Adipocyte (in vitro differentiated cells): ENCODE measurements around the gene UNC79.

ENCODE experiments used
- DNase-seq: peaks from one replicate; pipeline ENCODE4 v3.0.0-alpha.2; 2015; ENCODE audit warnings: low read depth
- H3K27me3 ChIP-seq: replicated peaks from 2 replicates; pipeline ENCODE4 v1.7.0; 2013; ENCODE audit warnings: mild to moderate bottlenecking, low read length, moderate library complexity; ENCODE audit not compliant: control insufficient read depth, insufficient read depth
- H3K36me3 ChIP-seq: 2 replicates; pipeline ENCODE4 v1.7.0; 2013; ENCODE audit warnings: low read length, mild to moderate bottlenecking, moderate library complexity; ENCODE audit not compliant: control insufficient read depth, insufficient read depth, severe bottlenecking
- H3K4me1 ChIP-seq: 2 replicates; pipeline ENCODE4 v1.7.0; 2013; ENCODE audit warnings: mild to moderate bottlenecking, low read length, moderate library complexity; ENCODE audit not compliant: control insufficient read depth, insufficient read depth
- H3K4me3 ChIP-seq: 2 replicates; pipeline ENCODE4 v1.7.0; 2013; ENCODE audit warnings: mild to moderate bottlenecking, low read length, moderate library complexity
- H3K9ac ChIP-seq: 2 replicates; pipeline ENCODE4 v1.7.0; 2013; ENCODE audit warnings: mild to moderate bottlenecking, low read length, moderate library complexity
- H3K9me3 ChIP-seq: 2 replicates; pipeline ENCODE4 v1.7.0; 2013; ENCODE audit warnings: mild to moderate bottlenecking, low read length, moderate library complexity; ENCODE audit not compliant: control insufficient read depth

UNC79 gene

DNA sequence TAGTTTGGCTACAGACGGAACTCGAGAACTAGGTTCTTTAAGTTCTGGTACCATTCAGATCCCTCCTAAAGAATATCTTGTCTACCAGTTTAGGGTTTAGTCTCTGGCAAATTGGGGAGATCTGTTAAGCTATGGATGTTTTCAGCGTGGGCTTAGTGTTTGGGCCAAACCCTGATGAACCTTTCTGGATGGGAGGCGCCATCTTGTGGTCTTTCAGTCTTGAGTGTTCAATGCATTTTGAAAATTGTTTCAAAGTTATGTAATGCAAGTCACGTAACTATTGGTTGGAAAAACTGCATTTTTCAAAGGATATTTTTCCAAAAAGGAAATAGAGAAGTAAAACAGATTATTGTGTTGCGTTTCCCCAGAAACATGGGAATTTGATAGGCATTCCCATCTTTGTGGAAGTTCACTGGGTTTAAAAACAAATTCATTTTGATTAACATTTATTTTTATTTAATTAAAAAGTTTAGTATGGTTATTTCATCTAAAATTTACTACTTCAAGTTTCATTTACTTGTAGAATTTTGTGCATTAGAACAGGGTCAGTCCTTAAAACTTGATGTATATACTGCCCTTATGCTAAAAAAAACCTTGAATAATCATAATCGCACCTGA is 188.5 kb downstream of the UNC79 start:
- no peaks in the 10 kb centered on the region for H3K9me3 ChIP-seq
- H3K36me3 ChIP-seq, result no peaks in the 10 kb centered on the region
- H3K9ac ChIP-seq, result no peak overlapping the region
- H3K4me1 ChIP-seq, result no peaks in the 10 kb centered on the region
- peak; percentile 58 for DNase-seq
- peaks cover 22% of the 10 kb centered on the region for H3K27me3 ChIP-seq
- no peak overlapping the region for H3K4me3 ChIP-seq

DNA sequence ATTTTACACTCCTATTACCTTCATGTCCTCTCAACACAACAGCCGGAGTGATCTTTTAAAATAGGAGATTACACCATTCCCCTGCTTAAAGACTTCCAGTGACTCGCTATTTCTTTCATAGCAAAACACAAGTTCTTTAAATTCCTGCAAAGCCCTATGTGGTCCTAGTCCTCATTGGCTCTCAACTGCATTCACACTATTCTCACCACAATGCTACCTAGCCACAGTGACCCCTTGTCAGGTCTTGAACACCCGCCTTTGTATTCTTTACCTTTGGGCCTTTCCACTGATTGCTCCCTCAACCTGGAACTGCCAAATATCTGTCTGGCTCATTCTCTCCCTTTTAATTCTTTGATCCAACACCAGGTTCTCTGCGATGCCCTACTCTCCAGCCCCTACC is 197.3 kb downstream of the UNC79 start:
- Histone ChIP-seq H3K9me3 (no peaks in the 10 kb centered on the region), H3K4me1 (no peaks in the 10 kb centered on the region), H3K27me3 (peaks cover 9% of the 10 kb centered on the region), H3K9ac (no peak overlapping the region), H3K4me3 (no peak overlapping the region), H3K36me3 (no peaks in the 10 kb centered on the region)
- no peak for DNase-seq

DNA sequence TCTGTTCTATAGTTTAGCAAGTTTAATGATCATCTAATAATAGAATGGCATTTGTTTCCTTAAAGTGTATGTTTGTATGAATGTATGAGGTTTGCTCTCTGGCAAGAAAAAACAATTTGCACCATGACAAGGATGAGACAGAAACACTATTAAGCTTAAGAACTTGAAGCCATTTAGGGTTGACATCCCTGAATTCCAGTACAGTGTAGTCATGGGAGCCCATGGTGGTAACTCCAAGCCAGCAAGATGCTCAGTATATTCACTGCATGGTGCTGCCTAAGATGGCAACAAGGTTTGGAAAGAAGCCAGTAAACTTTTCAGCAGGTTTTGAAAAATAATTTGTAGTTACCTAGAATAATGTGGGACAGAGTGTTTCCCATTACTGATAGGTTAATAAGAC is 198.9 kb downstream of the UNC79 start:
- no peak for DNase-seq
- Histone ChIP-seq H3K4me1 (no peaks in the 10 kb centered on the region), H3K9me3 (no peaks in the 10 kb centered on the region), H3K9ac (no peak overlapping the region), H3K27me3 (peaks cover 5% of the 10 kb centered on the region), H3K36me3 (no peaks in the 10 kb centered on the region), H3K4me3 (no peak overlapping the region)

DNA sequence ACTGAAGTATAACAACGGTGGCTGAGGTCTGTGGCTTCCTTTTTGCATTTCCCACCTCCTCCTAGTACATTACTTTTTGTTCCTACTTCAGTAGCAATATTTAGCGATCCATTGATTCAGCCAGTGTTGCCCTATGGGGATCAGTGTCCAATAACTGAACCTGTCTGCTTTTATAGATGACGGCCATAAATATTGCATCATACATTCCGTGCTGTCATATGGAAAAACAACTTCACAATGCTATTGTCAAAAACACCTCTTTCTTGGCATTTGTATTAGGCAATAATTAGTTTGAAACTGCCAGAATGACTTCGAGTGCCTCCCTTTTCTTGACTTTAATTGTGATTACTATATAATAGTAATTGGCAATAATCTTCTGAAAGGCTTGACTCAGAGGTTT is 208.1 kb downstream of the UNC79 start:
- no peak overlapping the region for H3K4me3 ChIP-seq
- H3K9ac ChIP-seq, result no peak overlapping the region
- no peaks in the 10 kb centered on the region for H3K9me3 ChIP-seq
- peaks cover 7% of the 10 kb centered on the region for H3K27me3 ChIP-seq
- H3K36me3 ChIP-seq, result no peaks in the 10 kb centered on the region
- no peak for DNase-seq
- no peaks in the 10 kb centered on the region for H3K4me1 ChIP-seq

DNA sequence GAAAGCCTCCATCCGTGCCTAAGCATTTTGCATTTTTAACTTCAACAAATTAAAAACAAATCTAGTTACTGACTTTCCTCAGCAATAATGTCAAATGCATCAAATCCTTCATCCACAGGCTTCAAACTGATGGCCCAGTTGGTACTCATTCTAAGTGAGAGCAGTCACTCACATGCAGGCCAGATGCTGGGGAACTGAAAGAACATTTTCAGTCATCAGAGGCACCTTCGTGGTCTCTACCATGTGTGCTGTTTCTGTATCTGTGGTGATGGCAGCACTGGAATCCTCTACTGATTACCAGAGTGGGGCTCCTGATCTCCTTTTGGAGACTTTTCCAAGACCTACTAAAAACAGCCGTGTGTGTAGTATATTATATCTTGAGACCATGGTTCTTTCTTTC is 212.4 kb downstream of the UNC79 start:
- H3K36me3 ChIP-seq, result no peaks in the 10 kb centered on the region
- peaks cover 22% of the 10 kb centered on the region for H3K27me3 ChIP-seq
- no peak overlapping the region for H3K4me3 ChIP-seq
- no peak overlapping the region for H3K9ac ChIP-seq
- no peaks in the 10 kb centered on the region for H3K4me1 ChIP-seq
- no peaks in the 10 kb centered on the region for H3K9me3 ChIP-seq
- DNase-seq, result no peak

DNA sequence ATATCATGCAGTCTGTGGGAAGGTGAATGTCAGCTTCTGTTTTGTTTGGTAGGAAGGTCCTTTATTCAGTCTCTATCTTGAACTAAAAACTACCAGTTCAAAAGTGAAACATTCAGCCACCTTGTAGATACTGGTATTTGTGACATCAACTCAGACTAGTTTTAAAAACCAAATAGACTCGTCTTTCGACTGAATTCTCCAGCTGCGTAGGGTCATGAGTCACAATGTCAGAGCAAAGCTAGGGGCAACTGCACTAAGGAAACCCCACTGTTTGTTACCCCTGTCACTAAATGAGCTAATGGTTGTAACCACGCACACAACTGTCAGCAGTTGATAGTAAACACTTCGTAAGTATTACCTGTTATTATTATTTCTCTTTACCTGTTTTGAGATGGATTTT is 212.9 kb downstream of the UNC79 start:
- H3K36me3 ChIP-seq, result no peaks in the 10 kb centered on the region
- H3K4me1 ChIP-seq, result no peaks in the 10 kb centered on the region
- peaks cover 22% of the 10 kb centered on the region for H3K27me3 ChIP-seq
- no peak overlapping the region for H3K4me3 ChIP-seq
- no peaks in the 10 kb centered on the region for H3K9me3 ChIP-seq
- DNase-seq, result no peak
- H3K9ac ChIP-seq, result no peak overlapping the region

DNA sequence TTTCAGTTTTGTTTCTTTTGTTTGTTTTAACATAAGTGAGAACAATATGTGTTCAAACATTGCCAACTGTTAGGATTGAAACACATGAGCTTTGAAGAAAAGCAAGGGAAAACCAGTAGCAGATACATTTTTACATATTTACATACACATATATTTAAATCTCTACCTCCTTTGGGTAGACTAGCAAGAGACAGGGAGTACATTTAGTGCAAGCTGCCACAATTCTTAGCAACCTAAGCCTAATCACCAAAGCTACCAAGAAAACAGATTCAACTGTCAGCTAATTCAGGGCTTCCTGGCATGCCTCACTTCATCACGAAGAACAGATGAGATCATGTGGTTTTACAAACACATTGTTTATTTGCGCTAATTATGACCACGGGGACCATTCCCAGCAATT is 214.5 kb downstream of the UNC79 start:
- Histone ChIP-seq H3K4me1 (no peaks in the 10 kb centered on the region), H3K9ac (no peak overlapping the region), H3K36me3 (no peaks in the 10 kb centered on the region), H3K9me3 (peaks cover under 1% of the 10 kb centered on the region), H3K27me3 (peaks cover 21% of the 10 kb centered on the region), H3K4me3 (no peak overlapping the region)
- no peak for DNase-seq

DNA sequence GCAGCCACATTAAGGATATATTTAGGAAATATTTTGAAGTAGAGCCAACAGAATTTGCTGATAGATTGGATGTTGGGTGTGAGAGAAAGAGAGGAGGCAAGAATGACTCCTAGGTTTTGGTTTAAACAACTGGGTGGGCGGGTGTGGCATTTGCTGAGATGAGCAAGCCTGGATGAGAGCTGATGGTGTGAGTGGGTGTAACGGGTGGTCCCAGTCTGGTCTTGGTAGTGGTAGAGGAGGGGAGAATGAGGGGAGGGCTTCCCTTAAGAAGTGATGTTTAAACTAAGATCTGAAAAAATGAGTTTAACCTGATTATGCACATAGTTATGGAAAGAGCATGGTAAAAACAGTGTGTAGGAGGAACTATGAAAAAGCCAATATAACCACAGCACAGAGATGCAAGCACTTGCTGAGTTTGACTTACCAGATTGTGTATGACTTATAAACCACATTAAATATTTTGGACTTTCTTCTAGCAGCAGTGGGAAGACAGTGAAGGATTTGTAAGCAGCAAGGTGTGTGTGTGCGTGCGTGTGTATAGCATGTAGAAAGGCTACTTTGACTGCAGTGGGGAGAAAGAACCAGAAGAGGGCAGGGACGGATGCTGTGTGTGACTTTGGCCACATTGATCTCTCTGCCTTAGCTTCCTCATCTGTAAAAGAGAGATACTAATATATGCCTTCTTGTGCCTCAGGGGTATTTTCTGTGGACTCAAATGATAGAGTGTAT is 217.9 kb downstream of the UNC79 start:
- H3K9ac ChIP-seq, result no peak overlapping the region
- H3K36me3 ChIP-seq, result no peaks in the 10 kb centered on the region
- DNase-seq, result peak; percentile 1

DNA sequence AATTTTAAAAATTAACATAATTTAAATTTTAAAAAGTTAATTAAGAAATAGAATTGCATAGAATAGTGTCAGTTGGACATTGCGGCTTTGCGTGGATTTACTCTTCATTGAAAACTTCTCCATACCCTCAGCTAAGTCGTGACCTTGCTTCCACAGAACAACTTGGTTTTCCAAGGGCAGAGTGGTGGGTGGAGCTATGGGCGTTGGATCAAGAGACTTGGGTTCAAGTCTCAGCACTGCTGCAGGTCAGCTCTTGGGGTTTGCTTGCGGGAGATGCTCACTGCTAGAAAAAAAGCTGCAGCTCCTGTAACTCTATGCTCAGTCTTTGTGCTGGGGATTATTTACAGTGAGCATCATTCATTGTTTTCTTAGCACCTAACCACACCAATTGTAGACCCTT is 223.9 kb downstream of the UNC79 start:
- no peak overlapping the region for H3K9ac ChIP-seq
- peaks cover 7% of the 10 kb centered on the region for H3K9me3 ChIP-seq
- peaks cover 29% of the 10 kb centered on the region for H3K27me3 ChIP-seq
- H3K36me3 ChIP-seq, result no peaks in the 10 kb centered on the region
- DNase-seq, result no peak
- no peak overlapping the region for H3K4me3 ChIP-seq
- H3K4me1 ChIP-seq, result no peaks in the 10 kb centered on the region

More for the DNA sequence above, 217.9 kb downstream of the UNC79 start:
- Histone ChIP-seq H3K4me3 (no peak overlapping the region), H3K9me3 (peaks cover 7% of the 10 kb centered on the region), H3K27me3 (peaks cover 30% of the 10 kb centered on the region), H3K4me1 (no peaks in the 10 kb centered on the region)

DNA sequence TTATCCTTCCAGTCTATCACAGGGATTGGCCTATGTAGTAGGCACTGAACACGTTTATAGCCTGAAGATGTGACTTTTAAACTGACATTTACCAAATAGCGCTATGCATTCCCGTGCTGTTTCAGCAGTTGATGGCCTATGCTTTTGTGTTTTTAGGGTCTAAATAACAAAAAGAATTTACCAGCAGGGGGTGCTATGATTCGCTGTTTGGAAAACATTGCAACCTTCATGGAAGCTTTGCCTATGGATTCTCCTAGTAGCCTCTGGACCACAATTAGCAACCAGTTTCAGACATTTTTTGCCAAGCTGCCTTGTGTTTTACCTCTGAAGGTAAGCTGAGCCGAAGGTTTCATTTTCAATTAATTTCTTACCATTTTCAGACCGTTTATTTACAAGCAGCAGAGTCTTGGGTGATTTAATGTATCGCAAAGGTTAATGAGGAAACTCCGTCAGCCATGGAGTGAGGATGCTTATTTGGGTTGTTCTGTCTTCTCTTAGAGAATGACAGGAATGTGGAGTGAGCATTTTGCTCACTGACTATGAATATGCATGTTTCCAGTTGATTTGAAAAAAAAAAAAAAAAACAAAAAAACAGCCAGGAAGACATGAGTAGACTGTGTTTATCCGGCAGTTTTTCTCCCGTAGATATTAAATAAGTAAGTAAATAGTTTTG is 224.5 kb downstream of the UNC79 start:
- H3K4me1 ChIP-seq, result no peaks in the 10 kb centered on the region
- peaks cover 26% of the 10 kb centered on the region for H3K27me3 ChIP-seq
- peak; percentile 91 for DNase-seq
- no peak overlapping the region for H3K9ac ChIP-seq
- H3K36me3 ChIP-seq, result no peaks in the 10 kb centered on the region
- H3K4me3 ChIP-seq, result no peak overlapping the region
- H3K9me3 ChIP-seq, result peaks cover 6% of the 10 kb centered on the region

DNA sequence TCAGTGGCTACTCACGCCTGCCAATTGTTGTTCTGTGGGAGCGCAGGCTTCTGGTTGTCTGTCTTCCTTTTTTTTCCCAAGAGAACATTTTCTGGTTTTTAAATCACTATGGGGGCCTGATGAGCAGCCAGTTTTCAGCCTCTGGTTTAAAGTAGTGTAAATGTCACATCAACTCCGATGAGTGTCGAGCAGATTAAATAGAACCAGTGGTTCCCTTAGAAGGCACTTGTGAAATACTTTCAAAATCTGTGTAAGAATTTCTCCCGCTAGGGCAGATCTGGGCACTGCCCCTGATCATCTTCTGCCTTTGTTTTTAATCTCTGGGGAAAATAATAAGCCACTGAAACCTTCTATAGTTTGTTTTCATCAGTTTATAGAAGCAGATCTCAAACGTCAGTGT is 227.1 kb downstream of the UNC79 start:
- Histone ChIP-seq H3K4me3 (no peak overlapping the region), H3K4me1 (no peaks in the 10 kb centered on the region), H3K9me3 (peaks cover 10% of the 10 kb centered on the region), H3K9ac (no peak overlapping the region), H3K27me3 (peaks cover 20% of the 10 kb centered on the region), H3K36me3 (no peaks in the 10 kb centered on the region)
- no peak for DNase-seq
